GM23338 (cell line): ENCODE data around the gene CSPG4. TPM values are rescaled to one million over a fixed set of nuclear protein-coding genes. Genes with fewer than 3 reads are reported as not detected.

Experiments
- ATAC-seq: fragments of 200-7000 bp; cut with Tn5 transposase; 3 replicates; pipeline ENCODE4 v1.9.1; 2020
- DNase-seq: peaks from one replicate; pipeline ENCODE4 v3.0.0-alpha.2; 2015; ENCODE audit warnings: low spot score
- H2AFZ ChIP-seq: fragments of 200-600 bp; sonication (generic); 2 replicates; pipeline ENCODE4 v1.8.0; 2016; ENCODE audit warnings: antibody characterized with exemption, mild to moderate bottlenecking, moderate library complexity
- H3F3A ChIP-seq: fragments of 200-600 bp; sonication (generic); replicated peaks from 2 replicates; pipeline ENCODE4 v1.8.0; 2017; ENCODE audit warnings: antibody characterized with exemption, mixed run types, low read depth
- H3K27ac ChIP-seq: fragments of 200-600 bp; sonication (generic); 2 replicates; pipeline ENCODE4 v1.6.1; 2016; ENCODE audit warnings: low read depth
- H3K27me3 ChIP-seq: fragments of 200-600 bp; sonication (generic); 2 replicates; pipeline ENCODE4 v1.8.0; 2016; ENCODE audit warnings: mild to moderate bottlenecking, mixed run types, moderate library complexity; ENCODE audit not compliant: insufficient read depth
- H3K36me3 ChIP-seq: fragments of 200-600 bp; sonication (generic); 2 replicates; pipeline ENCODE4 v1.8.0; 2016; ENCODE audit warnings: mild to moderate bottlenecking; ENCODE audit not compliant: insufficient read depth
- H3K4me1 ChIP-seq: fragments of 200-600 bp; sonication (generic); 2 replicates; pipeline ENCODE4 v1.8.0; 2016; ENCODE audit warnings: mild to moderate bottlenecking, moderate library complexity; ENCODE audit not compliant: insufficient read depth
- H3K4me2 ChIP-seq: fragments of 200-600 bp; sonication (generic); 2 replicates; pipeline ENCODE4 v1.7.1; 2017; ENCODE audit warnings: mixed run types
- H3K4me3 ChIP-seq: fragments of 200-600 bp; sonication (generic); 2 replicates; pipeline ENCODE4 v1.6.1; 2016; ENCODE audit warnings: mixed run types
- H3K79me2 ChIP-seq: fragments of 200-600 bp; sonication (generic); replicated peaks from 2 replicates; pipeline ENCODE4 v1.8.0; 2017; ENCODE audit warnings: mild to moderate bottlenecking; ENCODE audit not compliant: insufficient read depth
- H3K9me2 ChIP-seq: fragments of 200-600 bp; sonication (generic); 2 replicates; pipeline ENCODE4 v1.8.0; 2017; ENCODE audit not compliant: insufficient read depth
- H4K20me1 ChIP-seq: fragments of 200-600 bp; sonication (generic); replicated peaks from 2 replicates; pipeline ENCODE4 v1.8.0; 2017; ENCODE audit warnings: mild to moderate bottlenecking; ENCODE audit not compliant: insufficient read depth
- H3K27ac Mint-ChIP-seq: 2 replicates; pipeline ENCODE4 v1.8.0; 2020; ENCODE audit warnings: inconsistent platforms, mild to moderate bottlenecking, moderate library complexity, mixed read lengths
- H3K27me3 Mint-ChIP-seq: 3 replicates; pipeline ENCODE4 v1.8.0; 2022; ENCODE audit warnings: low read depth, mild to moderate bottlenecking, moderate library complexity, mixed read lengths, inconsistent platforms; ENCODE audit not compliant: insufficient read depth, poor library complexity
- H3K36me3 Mint-ChIP-seq: 3 replicates; pipeline ENCODE4 v1.8.0; 2021; ENCODE audit warnings: low read depth, mild to moderate bottlenecking, inconsistent platforms, moderate library complexity, mixed read lengths
- H3K4me1 Mint-ChIP-seq: 3 replicates; pipeline ENCODE4 v1.8.0; 2020; ENCODE audit warnings: mild to moderate bottlenecking, inconsistent platforms, mixed read lengths
- H3K4me3 Mint-ChIP-seq: 3 replicates; pipeline ENCODE4 v1.8.0; 2021; ENCODE audit warnings: moderate library complexity, mild to moderate bottlenecking, inconsistent platforms, mixed read lengths
- H3K9me3 Mint-ChIP-seq: 3 replicates; pipeline ENCODE4 v1.8.0; 2020; ENCODE audit warnings: moderate library complexity, mild to moderate bottlenecking, inconsistent platforms, mixed read lengths
- CREB1 ChIP-seq: fragments of 250-450 bp; sonication (Bioruptor Pico); IDR thresholded peaks from 2 replicates; pipeline ENCODE4 v1.5.0; 2020; ENCODE audit warnings: low read depth, mild to moderate bottlenecking, moderate library complexity
- ETS1 ChIP-seq: IDR thresholded peaks from 2 replicates; pipeline ENCODE4 v1.6.1; 2016; ENCODE audit warnings: antibody characterized with exemption
- EZH2 ChIP-seq: fragments of 200-600 bp; sonication (generic); IDR thresholded peaks from one replicate; pipeline ENCODE4 v1.8.0; 2017; ENCODE audit warnings: antibody characterized with exemption, mild to moderate bottlenecking, low read depth; ENCODE audit not compliant: unreplicated experiment
- EZH2phosphoT487 ChIP-seq: fragments of 200-600 bp; sonication (generic); IDR thresholded peaks from one replicate; pipeline ENCODE4 v1.8.1; 2018; ENCODE audit warnings: antibody characterized with exemption; ENCODE audit not compliant: unreplicated experiment
- JUNB ChIP-seq: IDR thresholded peaks from one replicate; pipeline ENCODE4 v1.6.1; 2016; ENCODE audit warnings: antibody characterized with exemption; ENCODE audit not compliant: unreplicated experiment
- NANOG ChIP-seq: IDR thresholded peaks from 2 replicates; pipeline ENCODE4 v1.6.1; 2016; ENCODE audit warnings: antibody characterized with exemption, borderline replicate concordance
- POLR2AphosphoS5 ChIP-seq: IDR thresholded peaks from 2 replicates; pipeline ENCODE4 v1.6.1; 2016; ENCODE audit warnings: antibody characterized with exemption, low read depth
- STAT1 ChIP-seq: IDR thresholded peaks from one replicate; pipeline ENCODE4 v1.6.1; 2016; ENCODE audit warnings: antibody characterized with exemption; ENCODE audit not compliant: unreplicated experiment
- ZNF114 ChIP-seq: fragments of 250-450 bp; sonication (Bioruptor Pico); IDR thresholded peaks from 2 replicates; pipeline ENCODE4 v1.5.0; 2020; ENCODE audit warnings: mild to moderate bottlenecking, moderate library complexity
- ZNF331 ChIP-seq: fragments of 250-450 bp; sonication (Bioruptor Pico); IDR thresholded peaks from 2 replicates; pipeline ENCODE4 v1.5.0; 2020; ENCODE audit warnings: low read depth, mild to moderate bottlenecking, moderate library complexity
- polyA plus RNA-seq: library from polyadenylated mRNA; unstranded; fragments of >200 nt; fragmentation: Nextera tagmentation; extraction: Ambion mirVana; gene quantifications from 2 replicates; pipeline ENCODE4 v1.2.1, GENCODE V29; 2016
- total RNA-seq: library from RNA; depleted of rRNA; stranded (reverse); fragments of >200 nt; shearing (Covaris generic); gene quantifications from 2 replicates; pipeline ENCODE4 v1.2.3, GENCODE V29; 2014
- TF ChIP-seq, protein P1 (sequence below): fragments of 250-450 bp; sonication (Bioruptor Pico); IDR thresholded peaks from 2 replicates; pipeline ENCODE4 v1.5.0; 2020; ENCODE audit warnings: mild to moderate bottlenecking, moderate library complexity
- TF ChIP-seq, protein P2 (sequence below): IDR thresholded peaks from one replicate; pipeline ENCODE4 v1.6.1; 2018; ENCODE audit warnings: antibody characterized with exemption; ENCODE audit not compliant: unreplicated experiment
- TF ChIP-seq, protein P3 (sequence below), 2 experiments: fragments of 200-600 bp in 1 of 2; sonication (generic) in 1 of 2; conservative IDR thresholded peaks; 2 replicates each; pipeline versions ENCODE4 v1.5.1 to v1.6.1; 2016 to 2017; ENCODE audit warnings: antibody characterized with exemption in 2 of 2, low read depth in 2 of 2, mild to moderate bottlenecking in 2 of 2, moderate library complexity in 1 of 2

CSPG4 gene
- total and polyA plus RNA-seq, 2 experiments from 2014 or later = 0.27 to 4.0 TPM

DNA sequence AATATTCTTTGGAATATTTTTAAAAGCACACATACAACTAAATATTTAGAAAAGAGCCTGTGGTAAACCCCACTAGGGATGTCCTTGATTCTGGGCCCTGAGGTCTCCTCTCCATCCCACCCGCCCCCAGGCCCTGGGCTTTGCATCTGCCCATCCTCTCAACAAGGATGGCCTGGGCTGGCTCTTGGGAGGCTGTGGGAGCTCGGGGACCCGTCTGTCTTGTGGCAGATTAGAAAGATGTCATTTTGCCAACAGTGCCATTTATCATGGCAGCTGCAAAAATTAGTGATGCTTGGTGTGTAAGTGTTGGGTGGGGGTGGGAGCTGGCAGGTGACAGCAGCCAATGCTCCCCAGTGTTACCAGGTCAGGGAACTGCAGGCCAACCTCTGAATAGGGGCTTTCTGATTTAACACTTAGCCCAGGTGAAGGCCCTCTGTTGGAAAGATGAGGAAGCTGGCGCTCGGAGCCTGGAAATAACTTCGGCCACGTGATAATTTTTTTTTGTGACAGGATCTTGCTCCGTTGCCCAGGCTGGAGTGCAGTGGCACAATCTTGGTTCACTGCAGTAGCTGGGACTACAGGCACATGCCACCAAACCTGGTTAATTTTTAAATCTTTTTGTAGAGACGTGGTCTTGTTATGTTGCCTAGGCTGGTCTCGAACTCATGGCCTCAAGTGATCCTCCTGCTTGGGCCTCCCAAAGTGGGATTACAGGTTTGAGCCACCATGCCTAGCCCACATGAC lies 16.9 kb upstream of the CSPG4 start:
- Histone ChIP-seq H4K20me1 (no peaks in the 10 kb centered on the region), H3K4me1 (no peaks in the 10 kb centered on the region), H3K4me2 (no peak overlapping the region), H3K27ac (no peak overlapping the region), H3K79me2 (no peaks in the 10 kb centered on the region), H3K36me3 (no peaks in the 10 kb centered on the region), H3K4me3 (no peak overlapping the region), H3K9me2 (no peaks in the 10 kb centered on the region), H3K27me3 (no peaks in the 10 kb centered on the region), H3F3A (no peaks in the 10 kb centered on the region), H2AFZ (no peak overlapping the region)
- DNase-seq = no peak
- Mint-ChIP-seq H3K4me3 (no peak overlapping the region), H3K4me1 (peaks cover 18% of the 10 kb centered on the region), H3K27ac (no peak overlapping the region), H3K9me3 (no peaks in the 10 kb centered on the region; the same call in 2 of the 3 replicates), H3K27me3 (peaks cover 32% of the 10 kb centered on the region), H3K36me3 (no peaks in the 10 kb centered on the region; the same call in 2 of the 3 replicates)
- no peak for TF ChIP-seq NANOG
- TF ChIP-seq ZNF331 = no peak
- TF ChIP-seq STAT1 = no peak
- TF ChIP-seq ZNF114 = no peak
- TF ChIP-seq, protein P1, sequence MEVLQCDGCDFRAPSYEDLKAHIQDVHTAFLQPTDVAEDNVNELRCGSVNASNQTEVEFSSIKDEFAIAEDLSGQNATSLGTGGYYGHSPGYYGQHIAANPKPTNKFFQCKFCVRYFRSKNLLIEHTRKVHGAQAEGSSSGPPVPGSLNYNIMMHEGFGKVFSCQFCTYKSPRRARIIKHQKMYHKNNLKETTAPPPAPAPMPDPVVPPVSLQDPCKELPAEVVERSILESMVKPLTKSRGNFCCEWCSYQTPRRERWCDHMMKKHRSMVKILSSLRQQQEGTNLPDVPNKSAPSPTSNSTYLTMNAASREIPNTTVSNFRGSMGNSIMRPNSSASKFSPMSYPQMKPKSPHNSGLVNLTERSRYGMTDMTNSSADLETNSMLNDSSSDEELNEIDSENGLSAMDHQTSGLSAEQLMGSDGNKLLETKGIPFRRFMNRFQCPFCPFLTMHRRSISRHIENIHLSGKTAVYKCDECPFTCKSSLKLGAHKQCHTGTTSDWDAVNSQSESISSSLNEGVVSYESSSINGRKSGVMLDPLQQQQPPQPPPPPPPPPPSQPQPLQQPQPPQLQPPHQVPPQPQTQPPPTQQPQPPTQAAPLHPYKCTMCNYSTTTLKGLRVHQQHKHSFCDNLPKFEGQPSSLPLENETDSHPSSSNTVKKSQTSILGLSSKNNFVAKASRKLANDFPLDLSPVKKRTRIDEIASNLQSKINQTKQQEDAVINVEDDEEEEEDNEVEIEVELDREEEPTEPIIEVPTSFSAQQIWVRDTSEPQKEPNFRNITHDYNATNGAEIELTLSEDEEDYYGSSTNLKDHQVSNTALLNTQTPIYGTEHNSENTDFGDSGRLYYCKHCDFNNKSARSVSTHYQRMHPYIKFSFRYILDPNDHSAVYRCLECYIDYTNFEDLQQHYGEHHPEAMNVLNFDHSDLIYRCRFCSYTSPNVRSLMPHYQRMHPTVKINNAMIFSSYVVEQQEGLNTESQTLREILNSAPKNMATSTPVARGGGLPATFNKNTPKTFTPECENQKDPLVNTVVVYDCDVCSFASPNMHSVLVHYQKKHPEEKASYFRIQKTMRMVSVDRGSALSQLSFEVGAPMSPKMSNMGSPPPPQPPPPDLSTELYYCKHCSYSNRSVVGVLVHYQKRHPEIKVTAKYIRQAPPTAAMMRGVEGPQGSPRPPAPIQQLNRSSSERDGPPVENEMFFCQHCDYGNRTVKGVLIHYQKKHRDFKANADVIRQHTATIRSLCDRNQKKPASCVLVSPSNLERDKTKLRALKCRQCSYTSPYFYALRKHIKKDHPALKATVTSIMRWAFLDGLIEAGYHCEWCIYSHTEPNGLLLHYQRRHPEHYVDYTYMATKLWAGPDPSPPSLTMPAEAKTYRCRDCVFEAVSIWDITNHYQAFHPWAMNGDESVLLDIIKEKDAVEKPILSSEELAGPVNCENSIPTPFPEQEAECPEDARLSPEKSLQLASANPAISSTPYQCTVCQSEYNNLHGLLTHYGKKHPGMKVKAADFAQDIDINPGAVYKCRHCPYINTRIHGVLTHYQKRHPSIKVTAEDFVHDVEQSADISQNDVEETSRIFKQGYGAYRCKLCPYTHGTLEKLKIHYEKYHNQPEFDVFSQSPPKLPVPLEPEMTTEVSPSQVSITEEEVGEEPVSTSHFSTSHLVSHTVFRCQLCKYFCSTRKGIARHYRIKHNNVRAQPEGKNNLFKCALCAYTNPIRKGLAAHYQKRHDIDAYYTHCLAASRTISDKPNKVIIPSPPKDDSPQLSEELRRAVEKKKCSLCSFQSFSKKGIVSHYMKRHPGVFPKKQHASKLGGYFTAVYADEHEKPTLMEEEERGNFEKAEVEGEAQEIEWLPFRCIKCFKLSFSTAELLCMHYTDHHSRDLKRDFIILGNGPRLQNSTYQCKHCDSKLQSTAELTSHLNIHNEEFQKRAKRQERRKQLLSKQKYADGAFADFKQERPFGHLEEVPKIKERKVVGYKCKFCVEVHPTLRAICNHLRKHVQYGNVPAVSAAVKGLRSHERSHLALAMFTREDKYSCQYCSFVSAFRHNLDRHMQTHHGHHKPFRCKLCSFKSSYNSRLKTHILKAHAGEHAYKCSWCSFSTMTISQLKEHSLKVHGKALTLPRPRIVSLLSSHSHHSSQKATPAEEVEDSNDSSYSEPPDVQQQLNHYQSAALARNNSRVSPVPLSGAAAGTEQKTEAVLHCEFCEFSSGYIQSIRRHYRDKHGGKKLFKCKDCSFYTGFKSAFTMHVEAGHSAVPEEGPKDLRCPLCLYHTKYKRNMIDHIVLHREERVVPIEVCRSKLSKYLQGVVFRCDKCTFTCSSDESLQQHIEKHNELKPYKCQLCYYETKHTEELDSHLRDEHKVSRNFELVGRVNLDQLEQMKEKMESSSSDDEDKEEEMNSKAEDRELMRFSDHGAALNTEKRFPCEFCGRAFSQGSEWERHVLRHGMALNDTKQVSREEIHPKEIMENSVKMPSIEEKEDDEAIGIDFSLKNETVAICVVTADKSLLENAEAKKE = no peak
- no peak for TF ChIP-seq EZH2
- TF ChIP-seq, protein P2, sequence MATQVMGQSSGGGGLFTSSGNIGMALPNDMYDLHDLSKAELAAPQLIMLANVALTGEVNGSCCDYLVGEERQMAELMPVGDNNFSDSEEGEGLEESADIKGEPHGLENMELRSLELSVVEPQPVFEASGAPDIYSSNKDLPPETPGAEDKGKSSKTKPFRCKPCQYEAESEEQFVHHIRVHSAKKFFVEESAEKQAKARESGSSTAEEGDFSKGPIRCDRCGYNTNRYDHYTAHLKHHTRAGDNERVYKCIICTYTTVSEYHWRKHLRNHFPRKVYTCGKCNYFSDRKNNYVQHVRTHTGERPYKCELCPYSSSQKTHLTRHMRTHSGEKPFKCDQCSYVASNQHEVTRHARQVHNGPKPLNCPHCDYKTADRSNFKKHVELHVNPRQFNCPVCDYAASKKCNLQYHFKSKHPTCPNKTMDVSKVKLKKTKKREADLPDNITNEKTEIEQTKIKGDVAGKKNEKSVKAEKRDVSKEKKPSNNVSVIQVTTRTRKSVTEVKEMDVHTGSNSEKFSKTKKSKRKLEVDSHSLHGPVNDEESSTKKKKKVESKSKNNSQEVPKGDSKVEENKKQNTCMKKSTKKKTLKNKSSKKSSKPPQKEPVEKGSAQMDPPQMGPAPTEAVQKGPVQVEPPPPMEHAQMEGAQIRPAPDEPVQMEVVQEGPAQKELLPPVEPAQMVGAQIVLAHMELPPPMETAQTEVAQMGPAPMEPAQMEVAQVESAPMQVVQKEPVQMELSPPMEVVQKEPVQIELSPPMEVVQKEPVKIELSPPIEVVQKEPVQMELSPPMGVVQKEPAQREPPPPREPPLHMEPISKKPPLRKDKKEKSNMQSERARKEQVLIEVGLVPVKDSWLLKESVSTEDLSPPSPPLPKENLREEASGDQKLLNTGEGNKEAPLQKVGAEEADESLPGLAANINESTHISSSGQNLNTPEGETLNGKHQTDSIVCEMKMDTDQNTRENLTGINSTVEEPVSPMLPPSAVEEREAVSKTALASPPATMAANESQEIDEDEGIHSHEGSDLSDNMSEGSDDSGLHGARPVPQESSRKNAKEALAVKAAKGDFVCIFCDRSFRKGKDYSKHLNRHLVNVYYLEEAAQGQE = no peak
- no peak for TF ChIP-seq EZH2phosphoT487
- TF ChIP-seq, protein P3, sequence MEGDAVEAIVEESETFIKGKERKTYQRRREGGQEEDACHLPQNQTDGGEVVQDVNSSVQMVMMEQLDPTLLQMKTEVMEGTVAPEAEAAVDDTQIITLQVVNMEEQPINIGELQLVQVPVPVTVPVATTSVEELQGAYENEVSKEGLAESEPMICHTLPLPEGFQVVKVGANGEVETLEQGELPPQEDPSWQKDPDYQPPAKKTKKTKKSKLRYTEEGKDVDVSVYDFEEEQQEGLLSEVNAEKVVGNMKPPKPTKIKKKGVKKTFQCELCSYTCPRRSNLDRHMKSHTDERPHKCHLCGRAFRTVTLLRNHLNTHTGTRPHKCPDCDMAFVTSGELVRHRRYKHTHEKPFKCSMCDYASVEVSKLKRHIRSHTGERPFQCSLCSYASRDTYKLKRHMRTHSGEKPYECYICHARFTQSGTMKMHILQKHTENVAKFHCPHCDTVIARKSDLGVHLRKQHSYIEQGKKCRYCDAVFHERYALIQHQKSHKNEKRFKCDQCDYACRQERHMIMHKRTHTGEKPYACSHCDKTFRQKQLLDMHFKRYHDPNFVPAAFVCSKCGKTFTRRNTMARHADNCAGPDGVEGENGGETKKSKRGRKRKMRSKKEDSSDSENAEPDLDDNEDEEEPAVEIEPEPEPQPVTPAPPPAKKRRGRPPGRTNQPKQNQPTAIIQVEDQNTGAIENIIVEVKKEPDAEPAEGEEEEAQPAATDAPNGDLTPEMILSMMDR (conservative IDR thresholded peaks at IDR 0.05; ENCODE audit: low read depth in 2 of 2) = no peak
- no peak for TF ChIP-seq JUNB
- no peak for TF ChIP-seq POLR2AphosphoS5
- no peak for TF ChIP-seq ETS1
- no peak for TF ChIP-seq CREB1 (CRISPR knock-in tag)
- no peak for ATAC-seq
